ENCODE data around the gene ANKRD22. TPM values are rescaled to one million over a fixed set of nuclear protein-coding genes. Genes with fewer than 3 reads are reported as not detected.

The ANKRD22 gene
- total and polyA plus RNA-seq, 7 experiments from 2014 or later = 0.32 to 1.2 (median 0.48) TPM; not detected in 1

GRCh38 chr10:88810196-88810961, 41.3 kb downstream of the ANKRD22 start:
- POLR2A ChIA-PET = interaction anchor here (0.6 to 1.9 kb wide), 6 partner anchors 8 to 951 kb away, joined by 3 to 5 read pairs (median 4); partner anchors contain the start of gene STAMBPL1
- Histone ChIP-seq H3K27me3 (ENCODE audit: control insufficient read depth in 2 of 2, insufficient read depth in 2 of 2, low read length in 2 of 2) (no peaks in the 10 kb centered on the region), H3K4me1 (ENCODE audit: control insufficient read depth in 2 of 2, insufficient read depth in 2 of 2, low read length in 2 of 2) (peaks cover 0 to 2% of the 10 kb centered on the region in 2 donors), H3K9me3 (ENCODE audit: control insufficient read depth in 2 of 3, low read length in 3 of 3) (no peaks in the 10 kb centered on the region), H3K36me3 (ENCODE audit: control insufficient read depth in 2 of 3, insufficient read depth in 3 of 3, low read length in 3 of 3) (no peaks in the 10 kb centered on the region), H3K27ac (ENCODE audit: low read depth, low read length) (no peak overlapping the region), H3K4me3 (ENCODE audit: low read length) (no peak overlapping the region)
- Mint-ChIP-seq H3K27ac (peak overlapping the region in 1 of 9 donors; percentile 35), H3K4me1 (peaks cover 13 to 34% (median 23%) of the 10 kb centered on the region in 7 donors), H3K27me3 (peaks cover 0 to 29% (median 0%) of the 10 kb centered on the region in 5 donors), H3K36me3 (no peaks in the 10 kb centered on the region), H3K4me3 (no peak overlapping the region), H3K9me3 (no peaks in the 10 kb centered on the region)
- CTCF ChIA-PET = interaction anchor here (0.6 to 3.4 kb wide), 23 partner anchors 8 to 1873 kb away, joined by 3 to 31 read pairs (median 4); no protein-coding TSS in a partner anchor
- peak in 7 of 9 donors; percentile 15 to 58 (median 48) for DNase-seq
- peak; percentile 92 for ATAC-seq
- intact Hi-C loops (cut with micrococcal nuclease) = loop anchor here (1.0 to 10.0 kb wide), 10 partner anchors 14 to 948 kb away; partner anchors contain the start of genes RNLS (in 2 of the 2), KLLN (in 1 of the 2) and PTEN (in 1 of the 2)

DNA sequence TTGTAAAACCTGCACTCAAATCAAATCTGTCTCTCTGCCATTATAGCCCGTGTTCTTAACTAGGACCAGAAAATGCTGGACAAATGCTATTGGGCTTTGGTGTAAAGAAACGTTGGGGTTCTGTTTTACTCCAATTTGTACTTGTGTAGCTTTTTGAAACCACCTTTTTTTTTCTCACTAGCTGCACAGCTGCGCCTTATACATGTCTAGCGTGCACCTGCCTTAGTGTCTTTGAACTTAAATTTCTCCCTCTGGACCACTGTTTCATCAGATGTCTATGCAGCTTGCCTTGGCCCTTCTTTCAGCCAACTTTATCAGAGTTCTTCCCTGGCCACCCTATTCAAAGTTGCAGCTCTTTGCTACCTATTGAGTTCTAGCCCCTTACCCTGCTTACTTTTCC, 42.0 kb downstream of the ANKRD22 start:
- intact Hi-C loops (cut with micrococcal nuclease) = loop anchor here (1.0 to 10.0 kb wide), 10 partner anchors 15 to 947 kb away; partner anchors contain the start of genes RNLS (in 2 of the 2), KLLN (in 1 of the 2) and PTEN (in 1 of the 2)
- no peaks in the 10 kb centered on the region for H3K36me3 Mint-ChIP-seq

GRCh38 chr10:88805924-88806323, 45.7 kb downstream of the ANKRD22 start:
- H3K27ac ChIP-seq (ENCODE audit: low read depth, low read length) = no peak overlapping the region
- H3K4me3 Mint-ChIP-seq = no peak overlapping the region

More for the DNA sequence above, 42.0 kb downstream of the ANKRD22 start:
- no peak overlapping the region for H3K27ac ChIP-seq (ENCODE audit: low read depth, low read length)
- no peaks in the 10 kb centered on the region for H3K36me3 ChIP-seq (ENCODE audit: control insufficient read depth in 2 of 3, insufficient read depth in 3 of 3, low read length in 3 of 3)
- H3K27me3 Mint-ChIP-seq = peaks cover 0 to 28% (median 0%) of the 10 kb centered on the region in 5 donors
- H3K9me3 ChIP-seq (ENCODE audit: control insufficient read depth in 2 of 3, low read length in 3 of 3) = no peaks in the 10 kb centered on the region
- ATAC-seq = no peak
- H3K4me1 ChIP-seq (ENCODE audit: control insufficient read depth in 2 of 2, insufficient read depth in 2 of 2, low read length in 2 of 2) = no peaks in the 10 kb centered on the region
- no peak overlapping the region for H3K4me3 ChIP-seq (ENCODE audit: low read length)
- H3K9me3 Mint-ChIP-seq = no peaks in the 10 kb centered on the region
- H3K4me3 Mint-ChIP-seq = no peak overlapping the region
- peak overlapping the region in 1 of 9 donors; percentile 35 for H3K27ac Mint-ChIP-seq
- no peak for DNase-seq
- no peaks in the 10 kb centered on the region for H3K27me3 ChIP-seq (ENCODE audit: control insufficient read depth in 2 of 2, insufficient read depth in 2 of 2, low read length in 2 of 2)
- POLR2A ChIA-PET = interaction anchor here (1.2 kb wide), 1 partner anchor 70 kb away, joined by 4 read pairs; the partner anchor contains the start of gene STAMBPL1
- CTCF ChIA-PET = interaction anchor here (0.7 to 3.4 kb wide), 4 partner anchors 15 to 249 kb away, joined by 3 to 31 read pairs (median 12); no protein-coding TSS in a partner anchor
- peaks cover 8 to 26% (median 16%) of the 10 kb centered on the region in 7 donors for H3K4me1 Mint-ChIP-seq

GRCh38 chr10:88805361-88805760, 46.3 kb downstream of the ANKRD22 start:
- no peak for ATAC-seq
- POLR2A ChIA-PET = interaction anchor here (1.2 kb wide), 1 partner anchor 10 kb away, joined by 3 read pairs; no protein-coding TSS in a partner anchor

More at GRCh38 chr10:88805924-88806323, 45.7 kb downstream of the ANKRD22 start:
- DNase-seq = no peak
- H3K4me1 ChIP-seq (ENCODE audit: control insufficient read depth in 2 of 2, insufficient read depth in 2 of 2, low read length in 2 of 2) = no peaks in the 10 kb centered on the region
- Mint-ChIP-seq H3K4me1 (peaks cover 8 to 12% (median 10%) of the 10 kb centered on the region in 7 donors), H3K27ac (peak overlapping the region in 1 of 9 donors; percentile 35), H3K9me3 (peaks cover 0 to 8% (median 0%) of the 10 kb centered on the region in 11 donors), H3K27me3 (peaks cover 0 to 42% (median 0%) of the 10 kb centered on the region in 5 donors), H3K36me3 (no peaks in the 10 kb centered on the region)
- CTCF ChIA-PET = no interaction called here
- intact Hi-C loops (cut with micrococcal nuclease) = no loop called here
- ATAC-seq = no peak
- POLR2A ChIA-PET = no interaction called here
- no peaks in the 10 kb centered on the region for H3K27me3 ChIP-seq (ENCODE audit: control insufficient read depth in 2 of 2, insufficient read depth in 2 of 2, low read length in 2 of 2)
- H3K9me3 ChIP-seq (ENCODE audit: control insufficient read depth in 2 of 3, low read length in 3 of 3) = no peaks in the 10 kb centered on the region
- no peak overlapping the region for H3K4me3 ChIP-seq (ENCODE audit: low read length)
- H3K36me3 ChIP-seq (ENCODE audit: control insufficient read depth in 2 of 3, insufficient read depth in 3 of 3, low read length in 3 of 3) = no peaks in the 10 kb centered on the region

GRCh38 chr10:88804083-88804812, 47.4 kb downstream of the ANKRD22 start:
- H3K4me3 ChIP-seq (ENCODE audit: low read length) = no peak overlapping the region
- no peak overlapping the region for H3K4me3 Mint-ChIP-seq
- no peaks in the 10 kb centered on the region for H3K36me3 ChIP-seq (ENCODE audit: control insufficient read depth in 2 of 3, insufficient read depth in 3 of 3, low read length in 3 of 3)
- H3K4me1 Mint-ChIP-seq = peaks cover 0 to 7% (median 0%) of the 10 kb centered on the region in 7 donors
- ChIA-PET CTCF (interaction anchor here (0.6 to 1.8 kb wide), 4 partner anchors 10 to 116 kb away, joined by 3 to 5 read pairs (median 4); no protein-coding TSS in a partner anchor), POLR2A (interaction anchor here (0.6 to 1.2 kb wide), 3 partner anchors 11 to 243 kb away, joined by 3 read pairs; no protein-coding TSS in a partner anchor)
- H3K27me3 Mint-ChIP-seq = peaks cover 0 to 48% (median 0%) of the 10 kb centered on the region in 5 donors
- intact Hi-C loops (cut with micrococcal nuclease) = no loop called here
- H3K4me1 ChIP-seq (ENCODE audit: control insufficient read depth in 2 of 2, insufficient read depth in 2 of 2, low read length in 2 of 2) = no peaks in the 10 kb centered on the region
- no peaks in the 10 kb centered on the region for H3K27me3 ChIP-seq (ENCODE audit: control insufficient read depth in 2 of 2, insufficient read depth in 2 of 2, low read length in 2 of 2)
- DNase-seq (no peak), ATAC-seq (no peak)
- no peaks in the 10 kb centered on the region for H3K36me3 Mint-ChIP-seq
- peaks cover 0 to 8% (median 0%) of the 10 kb centered on the region in 11 donors for H3K9me3 Mint-ChIP-seq
- H3K27ac ChIP-seq (ENCODE audit: low read depth, low read length) = no peak overlapping the region
- no peaks in the 10 kb centered on the region for H3K9me3 ChIP-seq (ENCODE audit: control insufficient read depth in 2 of 3, low read length in 3 of 3)
- no peak overlapping the region for H3K27ac Mint-ChIP-seq

More at GRCh38 chr10:88805361-88805760, 46.3 kb downstream of the ANKRD22 start:
- intact Hi-C loops (cut with micrococcal nuclease) = no loop called here
- H3K4me1 ChIP-seq (ENCODE audit: control insufficient read depth in 2 of 2, insufficient read depth in 2 of 2, low read length in 2 of 2) = no peaks in the 10 kb centered on the region
- Mint-ChIP-seq H3K36me3 (no peaks in the 10 kb centered on the region), H3K4me1 (peaks cover 4 to 9% (median 7%) of the 10 kb centered on the region in 7 donors), H3K4me3 (no peak overlapping the region), H3K9me3 (peaks cover 0 to 8% (median 0%) of the 10 kb centered on the region in 11 donors), H3K27me3 (peaks cover 0 to 41% (median 0%) of the 10 kb centered on the region in 5 donors), H3K27ac (no peak overlapping the region)
- no peak overlapping the region for H3K27ac ChIP-seq (ENCODE audit: low read depth, low read length)
- no peak overlapping the region for H3K4me3 ChIP-seq (ENCODE audit: low read length)
- no peaks in the 10 kb centered on the region for H3K36me3 ChIP-seq (ENCODE audit: control insufficient read depth in 2 of 3, insufficient read depth in 3 of 3, low read length in 3 of 3)
- no peaks in the 10 kb centered on the region for H3K9me3 ChIP-seq (ENCODE audit: control insufficient read depth in 2 of 3, low read length in 3 of 3)
- no peak for DNase-seq
- CTCF ChIA-PET = interaction anchor here (1.0 to 1.8 kb wide), 2 partner anchors 11 to 19 kb away, joined by 3 to 5 read pairs; no protein-coding TSS in a partner anchor
- no peaks in the 10 kb centered on the region for H3K27me3 ChIP-seq (ENCODE audit: control insufficient read depth in 2 of 2, insufficient read depth in 2 of 2, low read length in 2 of 2)

- Mint-ChIP-seq H3K36me3 (no peaks in the 10 kb centered on the region), H3K27ac (no peak overlapping the region), H3K27me3 (peaks cover 0 to 54% (median 0%) of the 10 kb centered on the region in 5 donors), H3K9me3 (peaks cover 0 to 8% (median 0%) of the 10 kb centered on the region in 11 donors), H3K4me3 (no peak overlapping the region), H3K4me1 (peaks cover 0 to 7% (median 0%) of the 10 kb centered on the region in 7 donors)
- ChIA-PET CTCF (interaction anchor here (1.0 to 1.8 kb wide), 2 partner anchors 10 to 116 kb away, joined by 3 to 5 read pairs; no protein-coding TSS in a partner anchor), POLR2A (no interaction called here)
- intact Hi-C loops (cut with micrococcal nuclease) = no loop called here
- Histone ChIP-seq H3K4me1 (ENCODE audit: control insufficient read depth in 2 of 2, insufficient read depth in 2 of 2, low read length in 2 of 2) (no peaks in the 10 kb centered on the region), H3K27ac (ENCODE audit: low read depth, low read length) (no peak overlapping the region), H3K36me3 (ENCODE audit: control insufficient read depth in 2 of 3, insufficient read depth in 3 of 3, low read length in 3 of 3) (no peaks in the 10 kb centered on the region), H3K4me3 (ENCODE audit: low read length) (no peak overlapping the region), H3K9me3 (ENCODE audit: control insufficient read depth in 2 of 3, low read length in 3 of 3) (no peaks in the 10 kb centered on the region), H3K27me3 (ENCODE audit: control insufficient read depth in 2 of 2, insufficient read depth in 2 of 2, low read length in 2 of 2) (no peaks in the 10 kb centered on the region)
- ATAC-seq (no peak), DNase-seq (no peak)
Measured at GRCh38 chr10:88803641-88804040, 48.0 kb downstream of the ANKRD22 start.
